ENCODE data around the gene LYRM4. TPM values are rescaled to one million over a fixed set of nuclear protein-coding genes. Genes with fewer than 3 reads are reported as not detected.
A peak's percentile ranks its signal among the peaks of the same experiment; 100 is the strongest.

Gene LYRM4
- total RNA-seq, 1 donor, result 16.6 TPM

DNA sequence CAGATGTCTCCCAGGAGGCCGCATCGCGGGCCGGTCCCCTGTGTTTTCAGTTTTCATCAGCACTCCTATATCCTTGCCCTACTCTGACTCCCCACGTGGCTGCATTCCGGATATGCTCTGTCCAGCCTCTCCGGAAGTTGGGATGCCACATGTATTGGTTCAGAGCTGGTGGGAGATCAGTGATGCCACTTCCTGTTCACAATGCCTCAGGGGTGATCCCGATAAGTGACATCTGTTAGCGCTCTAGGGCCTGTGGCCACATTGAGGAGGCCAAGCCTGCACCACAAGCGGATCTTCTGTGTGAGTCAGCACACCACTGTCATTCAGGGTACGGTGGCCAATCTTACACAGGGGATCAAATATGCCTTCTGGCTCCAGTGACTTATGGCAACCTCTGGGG lies 117.8 kb downstream of the LYRM4 start:
- DNase-seq (ENCODE audit: insufficient read length, low spot score, missing footprints), result no peak
- Histone ChIP-seq H4K20me1 (ENCODE audit: insufficient read depth, low read length) (no peaks in the 10 kb centered on the region), H3K4me1 (ENCODE audit: insufficient read depth, low read length) (no peaks in the 10 kb centered on the region), H3K4me2 (ENCODE audit: insufficient read depth, low read length) (no peak overlapping the region), H3K9me3 (ENCODE audit: low read depth, low read length) (no peaks in the 10 kb centered on the region), H3K27ac (ENCODE audit: low read depth, low read length) (no peak overlapping the region), H2AFZ (ENCODE audit: low read length) (peak overlapping the region; percentile 2), H3K79me2 (ENCODE audit: insufficient read depth, low read length) (no peaks in the 10 kb centered on the region), H3K27me3 (ENCODE audit: insufficient read depth, low read length) (no peaks in the 10 kb centered on the region), H3K4me3 (ENCODE audit: insufficient read depth, low read length) (no peak overlapping the region), H3K36me3 (ENCODE audit: insufficient read depth, low read length) (no peaks in the 10 kb centered on the region)
- no peak for TF ChIP-seq CTCF (IDR thresholded peaks at IDR 0.05; ENCODE audit: extremely low read depth, low read depth, low read length)

DNA sequence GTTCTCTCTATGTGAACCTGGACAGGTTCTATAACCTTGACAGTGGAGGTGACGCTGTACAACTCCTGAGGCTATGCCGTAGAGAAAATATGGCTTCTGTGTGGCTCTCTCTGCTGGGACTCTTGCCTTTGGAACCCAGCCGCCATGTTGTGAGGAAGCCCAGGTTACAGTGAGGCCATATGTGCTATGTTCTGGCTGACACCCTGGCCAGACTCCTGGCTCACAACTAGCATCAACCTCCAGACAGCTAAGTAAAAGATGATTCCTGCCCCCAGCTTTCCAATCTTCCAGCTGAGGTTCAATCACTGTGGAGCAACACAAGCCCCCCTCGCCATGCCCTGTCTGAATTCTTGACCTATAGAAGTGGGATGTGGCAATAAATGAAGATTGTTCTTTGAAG lies 118.6 kb downstream of the LYRM4 start:
- no peak overlapping the region for H2AFZ ChIP-seq (ENCODE audit: low read length)
- no peaks in the 10 kb centered on the region for H3K4me1 ChIP-seq (ENCODE audit: insufficient read depth, low read length)
- H3K4me2 ChIP-seq (ENCODE audit: insufficient read depth, low read length), result no peak overlapping the region
- no peak for TF ChIP-seq CTCF (IDR thresholded peaks at IDR 0.05; ENCODE audit: extremely low read depth, low read depth, low read length)
- H3K9me3 ChIP-seq (ENCODE audit: low read depth, low read length), result no peaks in the 10 kb centered on the region
- H4K20me1 ChIP-seq (ENCODE audit: insufficient read depth, low read length), result no peaks in the 10 kb centered on the region
- H3K27ac ChIP-seq (ENCODE audit: low read depth, low read length), result no peak overlapping the region
- no peak for DNase-seq (ENCODE audit: insufficient read length, low spot score, missing footprints)
- H3K27me3 ChIP-seq (ENCODE audit: insufficient read depth, low read length), result no peaks in the 10 kb centered on the region
- H3K79me2 ChIP-seq (ENCODE audit: insufficient read depth, low read length), result no peaks in the 10 kb centered on the region
- no peak overlapping the region for H3K4me3 ChIP-seq (ENCODE audit: insufficient read depth, low read length)
- H3K36me3 ChIP-seq (ENCODE audit: insufficient read depth, low read length), result no peaks in the 10 kb centered on the region

- no peaks in the 10 kb centered on the region for H3K27me3 ChIP-seq (ENCODE audit: insufficient read depth, low read length)
- DNase-seq (ENCODE audit: insufficient read length, low spot score, missing footprints), result no peak
- no peaks in the 10 kb centered on the region for H3K4me1 ChIP-seq (ENCODE audit: insufficient read depth, low read length)
- H3K79me2 ChIP-seq (ENCODE audit: insufficient read depth, low read length), result no peaks in the 10 kb centered on the region
- H4K20me1 ChIP-seq (ENCODE audit: insufficient read depth, low read length), result no peaks in the 10 kb centered on the region
- no peak overlapping the region for H3K4me3 ChIP-seq (ENCODE audit: insufficient read depth, low read length)
- no peak overlapping the region for H3K27ac ChIP-seq (ENCODE audit: low read depth, low read length)
- H3K4me2 ChIP-seq (ENCODE audit: insufficient read depth, low read length), result no peak overlapping the region
- H2AFZ ChIP-seq (ENCODE audit: low read length), result no peak overlapping the region
- no peaks in the 10 kb centered on the region for H3K36me3 ChIP-seq (ENCODE audit: insufficient read depth, low read length)
- H3K9me3 ChIP-seq (ENCODE audit: low read depth, low read length), result no peaks in the 10 kb centered on the region
- TF ChIP-seq CTCF (IDR thresholded peaks at IDR 0.05; ENCODE audit: extremely low read depth, low read depth, low read length), result no peak
Observed at GRCh38 chr6:5141046-5141445, 119.7 kb downstream of the LYRM4 start.

- no peak for DNase-seq (ENCODE audit: insufficient read length, low spot score, missing footprints)
- TF ChIP-seq CTCF (IDR thresholded peaks at IDR 0.05; ENCODE audit: extremely low read depth, low read depth, low read length), result no peak
- no peaks in the 10 kb centered on the region for H3K4me1 ChIP-seq (ENCODE audit: insufficient read depth, low read length)
- H3K27ac ChIP-seq (ENCODE audit: low read depth, low read length), result no peak overlapping the region
- H2AFZ ChIP-seq (ENCODE audit: low read length), result no peak overlapping the region
- H3K79me2 ChIP-seq (ENCODE audit: insufficient read depth, low read length), result no peaks in the 10 kb centered on the region
- H3K36me3 ChIP-seq (ENCODE audit: insufficient read depth, low read length), result no peaks in the 10 kb centered on the region
- H3K9me3 ChIP-seq (ENCODE audit: low read depth, low read length), result no peaks in the 10 kb centered on the region
- no peak overlapping the region for H3K4me3 ChIP-seq (ENCODE audit: insufficient read depth, low read length)
- no peaks in the 10 kb centered on the region for H3K27me3 ChIP-seq (ENCODE audit: insufficient read depth, low read length)
- H3K4me2 ChIP-seq (ENCODE audit: insufficient read depth, low read length), result no peak overlapping the region
- H4K20me1 ChIP-seq (ENCODE audit: insufficient read depth, low read length), result no peaks in the 10 kb centered on the region
Observed at GRCh38 chr6:5139828-5140771, 120.7 kb downstream of the LYRM4 start.
